HS-27A (cell line): ENCODE results near the gene ST6GALNAC2.
"Not testable (repeated sequence)": the region's sequence is repeated elsewhere in the genome, so short reads cannot be mapped to it uniquely, and the experiment has no call there.

Experiments used
- DNase-seq: peaks from one replicate; pipeline ENCODE4 v3.0.0-alpha.2; 2012; ENCODE audit warnings: low read depth, missing footprints

ST6GALNAC2 gene

DNA sequence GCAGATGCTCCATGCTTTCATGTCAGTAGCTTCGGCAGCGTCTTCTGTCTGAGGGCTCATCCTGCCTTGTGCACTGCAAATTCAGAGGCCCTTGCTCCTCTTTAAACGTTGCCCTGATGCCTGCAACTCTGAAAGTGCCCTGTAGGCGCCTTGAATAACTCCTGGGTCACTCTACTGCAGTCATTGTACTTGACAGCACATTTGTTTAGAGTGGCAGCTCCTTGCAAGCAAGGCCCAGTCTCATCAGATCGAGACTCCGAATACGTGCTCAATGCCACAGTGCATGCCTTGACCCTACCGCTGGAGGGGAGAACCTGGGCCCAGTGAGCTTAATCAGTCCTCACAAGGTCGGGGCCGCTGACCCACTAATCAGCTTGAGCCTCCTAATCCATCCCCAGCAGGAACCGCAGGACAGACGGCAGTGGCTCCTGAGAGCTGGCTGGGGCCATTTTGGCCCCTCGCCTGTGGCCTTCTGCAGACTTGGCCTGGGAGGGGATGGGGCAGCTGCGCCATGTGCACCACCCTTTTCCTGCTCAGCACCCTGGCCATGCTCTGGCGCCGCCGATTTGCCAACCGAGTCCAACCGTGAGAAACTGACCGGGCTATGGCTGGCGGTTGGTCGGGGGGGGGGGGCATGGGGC lies 45.9 kb downstream of the ST6GALNAC2 start, which contains the start of gene PRCD:
Gene PRCD, plus strand, starts transcription at position 414 of the 641 bp plus-strand sequence. Its CDS starts 98 bp downstream, at position 512.
- no peak for DNase-seq

DNA sequence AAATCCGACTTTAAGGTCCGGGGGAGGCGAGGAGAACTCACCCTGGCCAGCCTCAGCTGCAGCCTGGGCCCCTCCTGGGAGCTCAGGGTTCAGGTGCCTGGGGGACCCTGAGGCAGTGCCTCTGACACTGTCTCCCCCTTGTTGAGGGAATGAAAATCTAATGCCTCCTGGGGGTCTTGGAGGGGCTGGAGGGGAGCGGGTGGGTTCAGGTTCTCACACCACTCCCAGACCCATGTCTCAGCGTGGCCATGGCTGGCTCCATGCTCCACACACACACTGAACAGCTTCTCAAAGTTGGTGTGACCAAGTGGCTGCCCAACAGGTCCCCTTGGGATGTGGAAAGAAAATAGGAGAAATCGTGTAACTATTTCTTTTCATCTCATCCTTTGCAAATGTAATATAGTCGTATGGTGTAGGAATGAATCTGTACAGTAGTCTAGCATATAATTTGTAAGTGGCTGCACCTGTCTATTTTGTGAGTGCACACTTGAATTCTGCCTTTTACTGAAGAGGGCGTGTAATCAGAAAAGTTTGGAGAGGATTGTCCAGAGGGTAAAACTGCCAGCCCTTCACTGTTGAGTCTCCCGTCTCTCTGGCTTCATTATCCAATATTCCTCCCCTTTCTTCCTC lies 46.6 kb downstream of the ST6GALNAC2 start:
- DNase-seq: no peak

GRCh38 chr17:76538281-76538931 lies 47.3 kb downstream of the ST6GALNAC2 start:
- DNase-seq: no peak

DNA sequence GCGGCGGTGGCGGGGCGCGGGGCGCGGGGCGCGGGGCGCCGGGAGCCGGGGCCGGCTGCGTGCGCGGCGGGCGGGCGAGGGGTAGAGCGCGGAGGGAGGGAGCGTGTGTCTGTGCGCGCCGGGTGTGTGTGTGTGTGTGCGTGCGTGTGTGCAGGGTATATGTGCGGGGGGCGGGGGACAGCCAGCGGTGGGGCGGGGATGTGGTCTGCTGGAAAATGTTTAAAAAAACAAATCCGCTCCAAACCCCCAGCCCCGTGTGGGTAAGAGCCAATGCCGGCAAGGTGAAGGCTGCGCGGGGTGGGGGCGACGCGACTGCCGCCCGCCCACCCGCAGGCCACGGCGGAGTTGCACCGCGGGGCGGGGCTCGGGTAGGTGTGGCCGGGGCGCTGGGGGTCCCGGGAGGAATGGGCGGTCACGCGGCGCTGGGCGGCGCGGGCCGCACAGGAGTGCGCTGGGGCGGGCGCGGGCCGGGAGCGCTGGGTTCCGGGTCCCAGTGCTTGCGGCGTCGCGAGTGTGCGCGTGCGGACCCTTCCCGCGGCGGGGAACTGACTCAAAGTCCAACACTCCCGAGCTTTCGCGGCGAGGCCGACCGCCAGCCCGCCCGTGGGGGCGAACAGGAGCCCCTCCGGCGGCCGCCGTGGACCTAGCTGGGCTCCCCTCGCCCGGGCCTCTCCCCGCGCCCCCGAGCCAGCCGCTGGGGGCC lies 47.9 kb downstream of the ST6GALNAC2 start, which contains the start of gene CYGB:
Gene CYGB, minus strand, starts transcription at position 132 of the 703 bp plus-strand sequence. CDS start 167 bp downstream, outside the sequence.
- DNase-seq: no peak

- DNase-seq: no peak
These were observed 48.4 kb downstream of the ST6GALNAC2 start for GRCh38 chr17:76537288-76537577.

GRCh38 chr17:76536511-76537287 lies 49.0 kb downstream of the ST6GALNAC2 start:
- no peak for DNase-seq

DNA sequence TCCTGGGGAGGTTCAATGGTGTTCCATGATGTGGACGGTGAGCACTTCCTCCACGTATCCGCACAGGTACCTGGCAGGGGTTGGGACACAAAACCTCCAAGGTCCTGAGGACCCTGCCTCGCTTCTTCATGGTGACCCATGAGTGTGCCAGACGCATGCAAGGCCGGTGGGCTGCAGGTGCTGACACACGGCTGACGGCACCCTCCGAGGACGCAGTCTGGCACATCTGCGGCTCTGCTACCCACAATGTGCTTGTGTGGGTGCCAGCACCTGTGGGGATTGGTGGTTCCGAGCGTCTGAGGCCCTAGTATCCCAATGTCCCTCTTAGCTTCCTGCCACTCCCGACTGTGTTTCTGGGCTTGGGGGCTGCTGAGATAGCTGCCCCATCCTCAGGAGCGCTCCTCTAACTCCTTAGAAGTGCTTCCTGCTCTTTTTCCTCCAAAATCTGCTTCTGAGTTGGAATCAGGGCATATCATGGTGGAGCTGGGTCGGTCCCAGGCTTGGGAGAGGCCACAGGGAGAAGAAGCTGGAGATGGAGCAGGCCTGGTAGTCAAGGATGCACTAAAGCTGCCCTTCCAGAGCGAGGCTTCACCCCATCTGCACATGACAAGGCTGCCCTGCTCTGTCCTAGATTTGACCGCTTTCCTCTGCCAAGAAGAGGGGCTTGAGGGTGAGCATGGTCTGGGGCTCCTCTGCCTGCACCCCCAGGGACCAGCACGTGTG lies 49.7 kb downstream of the ST6GALNAC2 start:
- DNase-seq: no peak

DNA sequence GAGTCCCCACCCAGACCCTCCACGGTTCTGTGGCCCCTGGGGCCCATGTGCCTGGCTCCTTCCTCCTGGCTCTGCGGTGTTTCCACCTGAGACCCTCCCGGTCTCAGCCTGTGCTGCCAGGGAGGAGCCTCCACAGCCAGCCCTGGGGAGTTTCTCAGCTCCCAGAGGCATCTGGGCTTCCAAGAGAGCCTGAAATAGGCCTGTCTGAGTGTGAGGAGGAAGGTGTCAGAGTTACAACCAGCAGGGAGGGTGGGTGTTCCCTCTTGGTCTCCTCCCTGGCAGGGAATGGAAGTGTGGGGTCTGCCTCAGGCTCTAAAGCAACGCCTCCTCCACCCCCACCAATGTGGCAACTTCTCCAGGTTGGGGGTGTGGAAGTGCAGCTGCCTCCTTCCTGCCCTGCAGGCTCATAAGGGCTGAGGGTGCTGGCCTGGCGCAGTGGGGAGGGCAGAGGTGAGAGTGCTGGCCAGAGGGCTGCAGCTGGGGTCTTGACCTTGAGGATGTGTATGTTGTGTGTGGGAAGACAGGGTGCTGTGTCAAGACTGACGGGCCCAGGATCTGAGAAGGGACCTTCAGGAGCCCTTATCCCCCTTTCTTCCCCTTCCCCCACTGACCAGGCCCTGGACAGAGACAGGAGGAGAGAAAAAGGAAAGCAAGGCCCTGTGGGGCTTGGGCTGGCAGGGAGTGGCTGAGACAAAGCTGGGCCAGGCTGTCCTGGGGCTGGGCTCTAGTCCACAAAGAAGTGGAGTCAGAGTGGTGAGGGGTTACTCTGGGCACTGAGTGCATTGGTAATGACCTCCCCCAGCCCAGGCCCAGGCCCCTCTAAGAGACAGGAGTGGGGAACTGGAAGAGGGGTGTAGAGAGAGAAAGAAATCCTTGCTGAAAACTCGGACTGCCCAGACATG lies 50.6 kb downstream of the ST6GALNAC2 start:
- no peak for DNase-seq

- not testable (repeated sequence) for DNase-seq
These were observed 51.9 kb downstream of the ST6GALNAC2 start for GRCh38 chr17:76533640-76534359.

GRCh38 chr17:76532072-76532651 lies 53.5 kb downstream of the ST6GALNAC2 start:
- no peak for DNase-seq

- no peak for DNase-seq
These were observed 54.1 kb downstream of the ST6GALNAC2 start for GRCh38 chr17:76531486-76532038.

DNA sequence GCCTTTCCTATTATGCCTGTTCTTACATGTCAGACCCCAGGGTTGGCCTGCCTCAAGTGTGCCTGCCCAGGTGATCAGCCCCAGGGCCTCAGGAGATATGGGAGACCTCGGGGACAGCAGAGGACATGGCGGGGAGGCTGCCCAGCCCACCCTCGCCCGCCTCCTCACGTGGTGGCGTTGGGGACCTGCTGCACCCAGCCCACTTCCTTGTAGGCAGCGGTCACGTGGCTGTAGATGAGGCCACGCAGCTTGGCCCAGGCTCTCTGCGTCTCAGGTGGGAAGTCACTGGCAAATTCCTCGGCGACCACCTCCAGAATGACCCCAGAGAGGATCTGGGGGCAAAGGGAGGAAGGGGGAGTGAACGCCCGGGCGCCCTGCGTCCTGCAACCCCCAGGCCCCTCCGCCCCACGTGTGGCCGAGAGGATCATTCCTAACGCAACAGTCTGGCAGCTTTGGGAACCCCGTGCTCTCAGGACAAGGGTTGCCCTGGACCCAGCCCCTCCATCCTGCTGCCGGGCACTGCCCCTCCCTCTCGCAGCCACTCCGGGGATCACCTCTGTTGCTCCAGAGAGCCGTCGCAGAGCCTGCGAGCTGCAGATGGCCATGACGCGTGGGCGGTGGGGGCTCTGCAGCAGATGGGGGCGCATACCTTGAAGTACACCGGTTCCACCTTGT lies 54.7 kb downstream of the ST6GALNAC2 start:
- DNase-seq: no peak

- no peak for DNase-seq
These were observed 55.5 kb downstream of the ST6GALNAC2 start for GRCh38 chr17:76530095-76530723.

GRCh38 chr17:76529224-76530094 lies 56.2 kb downstream of the ST6GALNAC2 start:
- no peak for DNase-seq

DNA sequence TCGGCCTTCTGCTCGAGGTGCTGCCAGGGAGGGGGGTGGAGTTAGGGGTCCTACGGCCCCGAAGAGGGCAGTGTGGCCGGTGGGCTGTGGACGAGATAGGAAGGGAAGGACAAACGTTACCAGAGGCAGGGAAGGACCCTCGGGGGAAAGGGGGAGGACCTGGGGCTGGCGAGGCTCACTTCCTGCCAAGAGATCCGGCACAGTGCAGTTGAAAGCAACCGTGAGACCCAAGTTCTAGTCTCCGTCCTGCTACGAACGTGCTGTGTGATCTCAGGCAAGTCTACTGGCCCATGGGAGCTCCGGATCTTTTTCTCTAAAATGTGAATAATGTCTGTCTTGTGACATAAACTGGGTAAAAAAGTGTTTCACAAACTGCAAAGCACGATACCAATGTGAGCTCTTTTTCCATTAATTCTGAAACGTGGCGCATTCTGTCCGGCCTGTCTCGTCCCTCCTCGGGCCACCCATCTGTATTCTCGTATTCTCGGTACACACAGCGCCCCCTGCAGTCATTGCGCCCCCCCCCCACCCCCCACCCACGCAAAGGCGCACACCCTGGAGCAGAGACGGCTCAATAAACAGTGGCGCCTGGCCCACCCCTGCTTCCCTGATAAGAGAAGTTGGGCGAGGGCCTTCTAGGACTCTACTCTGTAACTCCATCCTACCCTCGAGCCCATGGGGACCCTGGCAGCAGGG lies 57.0 kb downstream of the ST6GALNAC2 start:
- DNase-seq: no peak

- no peak for DNase-seq
These were observed 57.5 kb downstream of the ST6GALNAC2 start for GRCh38 chr17:76528156-76528527.
